Endothelial cell of umbilical vein (primary cell): ENCODE data around the gene CCDC183. TPM values are rescaled to one million over a fixed set of nuclear protein-coding genes. Genes with fewer than 3 reads are reported as not detected.

ENCODE experiments used
- BruUV-seq: library from RNA; stranded (reverse); fragments of 400-500 nt; replicated peaks from 2 replicates; lab custom pipeline; 2021; lab: Mats Ljungman, UMichigan
- CTCF ChIA-PET: fragments of 300-600, 350-600 bp; sonication (Branson Sonifier 250); formaldehyde crosslinking; loops from one replicate; lab custom pipeline; 2021; ENCODE audit warnings: antibody characterized with exemption, inconsistent platforms; lab: Charles Lee
- POLR2A ChIA-PET: fragments of 300-600, 350-600 bp; sonication (Branson Sonifier 250); formaldehyde crosslinking; loops from one replicate; lab custom pipeline; 2021; ENCODE audit warnings: antibody characterized with exemption, inconsistent platforms; lab: Charles Lee
- DNase-seq: peaks from one replicate; pipeline ENCODE4 v3.0.0-alpha.2; 2011; ENCODE audit warnings: low read depth, low spot score
- FAIRE-seq: peaks from 2 replicates; lab custom pipeline; 2011; peaks lifted over from hg19 to GRCh38; lab: Jason Lieb, UNC
- H2AFZ ChIP-seq: 2 replicates; pipeline ENCODE4 v1.6.0; 2012; ENCODE audit warnings: low read depth, low read length, control low read depth, inconsistent platforms
- H3K27ac ChIP-seq: 2 replicates; pipeline ENCODE4 v1.5.1; 2011; ENCODE audit warnings: low read depth, mild to moderate bottlenecking, control low read depth, low read length, moderate library complexity; ENCODE audit not compliant: insufficient read depth
- H3K27me3 ChIP-seq, 2 experiments: 2 replicates each; pipeline versions ENCODE4 v1.6.0 to v1.6.1; 2011; ENCODE audit warnings: low read length in 2 of 2, mixed read lengths in 1 of 2; ENCODE audit not compliant: control insufficient read depth in 2 of 2, insufficient read depth in 2 of 2
- H3K36me3 ChIP-seq, 2 experiments: 2 replicates in 1 of 2; 3 replicates in 1 of 2; pipeline ENCODE4 v1.5.1; 2011; ENCODE audit warnings: low read length in 2 of 2, mild to moderate bottlenecking in 1 of 2, moderate library complexity in 1 of 2; ENCODE audit not compliant: control insufficient read depth in 2 of 2, insufficient read depth in 2 of 2; ENCODE audit errors: extremely low read depth in 1 of 2
- H3K4me1 ChIP-seq: 3 replicates; pipeline ENCODE4 v1.5.1; 2011; ENCODE audit warnings: mild to moderate bottlenecking, low read length; ENCODE audit not compliant: control insufficient read depth, insufficient read depth; ENCODE audit errors: extremely low read depth
- H3K4me2 ChIP-seq: 2 replicates; pipeline ENCODE4 v1.6.1; 2011; ENCODE audit warnings: low read length, control low read depth, mixed read lengths; ENCODE audit not compliant: insufficient read depth
- H3K4me3 ChIP-seq, 3 experiments: fragments of 200-600 bp in 1 of 3; sonication (generic), shearing (Covaris generic) in 1 of 3; replicated peaks in 1 of 3; 2 replicates each; pipeline ENCODE4 v1.5.1; 2011 to 2016; ENCODE audit warnings: control low read depth in 3 of 3, low read length in 3 of 3, mild to moderate bottlenecking in 2 of 3, inconsistent platforms in 1 of 3, low read depth in 1 of 3, moderate library complexity in 1 of 3; ENCODE audit not compliant: insufficient read depth in 1 of 3
- H3K79me2 ChIP-seq: 2 replicates; pipeline ENCODE4 v1.6.0; 2012; ENCODE audit warnings: low read length, inconsistent platforms; ENCODE audit not compliant: control insufficient read depth, insufficient read depth
- H3K9ac ChIP-seq: replicated peaks from 2 replicates; pipeline ENCODE3; 2011; ENCODE audit warnings: low read length, control low read depth; ENCODE audit not compliant: insufficient read depth; ENCODE audit errors: extremely low read depth
- H3K9me1 ChIP-seq: replicated peaks from 3 replicates; pipeline ENCODE4 v1.6.0; 2011; ENCODE audit warnings: mild to moderate bottlenecking, low read length; ENCODE audit not compliant: control insufficient read depth, insufficient read depth; ENCODE audit errors: extremely low read depth
- H3K9me3 ChIP-seq: replicated peaks from 2 replicates; pipeline ENCODE4 v1.5.1; 2012; ENCODE audit warnings: low read length, inconsistent platforms; ENCODE audit not compliant: control insufficient read depth, insufficient read depth
- H4K20me1 ChIP-seq: replicated peaks from 2 replicates; pipeline ENCODE3; 2011; ENCODE audit warnings: mild to moderate bottlenecking, low read length; ENCODE audit not compliant: control insufficient read depth, insufficient read depth; ENCODE audit errors: extremely low read depth
- EZH2 ChIP-seq: IDR thresholded peaks from 2 replicates; pipeline ENCODE4 v1.6.1; 2012; ENCODE audit warnings: borderline replicate concordance, low read depth, mild to moderate bottlenecking, moderate library complexity, low read length, inconsistent platforms; ENCODE audit not compliant: severe bottlenecking
- FOS ChIP-seq: IDR thresholded peaks from 2 replicates; pipeline ENCODE4 v1.6.1; 2011; ENCODE audit warnings: mild to moderate bottlenecking, low read length, moderate library complexity, borderline replicate concordance; ENCODE audit not compliant: insufficient read depth
- GATA2 ChIP-seq: IDR thresholded peaks from 2 replicates; pipeline ENCODE4 v1.7.0; 2011; ENCODE audit warnings: low read depth, mild to moderate bottlenecking, moderate library complexity, mixed read lengths, low read length; ENCODE audit not compliant: insufficient read length, insufficient read depth
- JUN ChIP-seq: IDR thresholded peaks from 2 replicates; pipeline ENCODE4 v1.6.1; 2011; ENCODE audit warnings: borderline replicate concordance, low read depth; ENCODE audit not compliant: insufficient read length, insufficient read depth
- MYC ChIP-seq: IDR thresholded peaks from one replicate; pipeline ENCODE4 v1.6.1; 2011; ENCODE audit warnings: mild to moderate bottlenecking, low read depth, low read length
- POLR2A ChIP-seq: IDR thresholded peaks from 2 replicates; pipeline ENCODE4 v1.6.1; 2012; ENCODE audit warnings: low read depth, mild to moderate bottlenecking, control low read depth, low read length
- POLR2AphosphoS5 ChIP-seq: IDR thresholded peaks from 2 replicates; pipeline ENCODE4 v1.6.1; 2012; ENCODE audit warnings: low read depth, mild to moderate bottlenecking, control low read depth, low read length, moderate library complexity; ENCODE audit not compliant: insufficient read depth
- dilution Hi-C: fragments of 300-500 bp; cut with MboI; formaldehyde crosslinking; loops from one replicate; pipeline ENCODE4 v1.15.0; 2019; ENCODE audit warnings: low sequenced_read_pairs; ENCODE audit not compliant: extremely low pct_ligation_motif_present
- intact Hi-C: fragments of 100-400 bp; cut with micrococcal nuclease; formaldehyde crosslinking; loops from one replicate; pipeline ENCODE4 v1.10.0; 2022
- polyA plus RNA-seq, 4 experiments: library from polyadenylated mRNA; depleted of rRNA in 3 of 4; stranded (reverse) in 3 of 4; unstranded in 1 of 4; fragments of >200 nt; gene quantifications; 2 replicates each; pipeline versions ENCODE4 v1.2.1 to v1.2.3, GENCODE V29; 2011 to 2012; ENCODE audit warnings: missing spikeins in 1 of 4
- total RNA-seq: library from RNA; stranded (reverse); gene quantifications from 2 replicates; pipeline ENCODE4 v1.2.3, GENCODE V29; 2021
- TF ChIP-seq, protein P1 (sequence below), 2 donors: IDR thresholded peaks; 1 replicate in 1 of 2; 2 replicates in 1 of 2; pipeline ENCODE4 v1.5.1; 2011; ENCODE audit warnings: low read length in 2 of 2, mild to moderate bottlenecking in 2 of 2, moderate library complexity in 2 of 2, control low read depth in 1 of 2, inconsistent platforms in 1 of 2, low read depth in 1 of 2; ENCODE audit not compliant: insufficient read depth in 1 of 2; ENCODE audit errors: extremely low read depth in 1 of 2
- TF ChIP-seq, protein P2 (sequence below): IDR thresholded peaks from 2 replicates; pipeline ENCODE4 v1.6.1; 2011; ENCODE audit not compliant: insufficient read depth, insufficient read length

Gene CCDC183
- total and polyA plus RNA-seq, 2 donors (not counting 3 experiments of a cell fraction or from before 2014, with no cell fraction given): 0.50 TPM; not detected in 1

GRCh38 chr9:136849960-136850865, 54.1 kb downstream of the CCDC183 start:
- Histone ChIP-seq H3K4me1 (peaks cover 10% of the 10 kb centered on the region), H3K27ac (no peak overlapping the region), H3K36me3 (no peaks in the 10 kb centered on the region), H3K27me3 (peaks cover 8 to 18% of the 10 kb centered on the region in 2 experiments), H3K9me1 (no peaks in the 10 kb centered on the region), H3K9ac (peak overlapping the region; percentile 32), H3K79me2 (no peaks in the 10 kb centered on the region), H2AFZ (no peak overlapping the region), H4K20me1 (no peaks in the 10 kb centered on the region), H3K4me3 (peak overlapping the region in 2 of 3 experiments; percentile 44 to 90), H3K4me2 (peak overlapping the region; percentile 49), H3K9me3 (no peaks in the 10 kb centered on the region)
- ChIA-PET CTCF (no interaction called here), POLR2A (no interaction called here)
- dilution Hi-C loops: no loop called here
- DNase-seq (no peak), FAIRE-seq (no peak)
- BruUV-seq: TSS peak; percentile 62
- intact Hi-C loops: loop anchor here (1.0 to 5.0 kb wide), 4 partner anchors 16 to 95 kb away; partner anchors contain the start of genes C8G, EDF1, FBXW5 and TMEM141
- TF ChIP-seq POLR2AphosphoS5 (no peak), JUN (no peak), FOS (no peak), POLR2A (no peak), MYC (no peak), EZH2 (no peak), GATA2 (no peak)
- TF ChIP-seq, protein P1, sequence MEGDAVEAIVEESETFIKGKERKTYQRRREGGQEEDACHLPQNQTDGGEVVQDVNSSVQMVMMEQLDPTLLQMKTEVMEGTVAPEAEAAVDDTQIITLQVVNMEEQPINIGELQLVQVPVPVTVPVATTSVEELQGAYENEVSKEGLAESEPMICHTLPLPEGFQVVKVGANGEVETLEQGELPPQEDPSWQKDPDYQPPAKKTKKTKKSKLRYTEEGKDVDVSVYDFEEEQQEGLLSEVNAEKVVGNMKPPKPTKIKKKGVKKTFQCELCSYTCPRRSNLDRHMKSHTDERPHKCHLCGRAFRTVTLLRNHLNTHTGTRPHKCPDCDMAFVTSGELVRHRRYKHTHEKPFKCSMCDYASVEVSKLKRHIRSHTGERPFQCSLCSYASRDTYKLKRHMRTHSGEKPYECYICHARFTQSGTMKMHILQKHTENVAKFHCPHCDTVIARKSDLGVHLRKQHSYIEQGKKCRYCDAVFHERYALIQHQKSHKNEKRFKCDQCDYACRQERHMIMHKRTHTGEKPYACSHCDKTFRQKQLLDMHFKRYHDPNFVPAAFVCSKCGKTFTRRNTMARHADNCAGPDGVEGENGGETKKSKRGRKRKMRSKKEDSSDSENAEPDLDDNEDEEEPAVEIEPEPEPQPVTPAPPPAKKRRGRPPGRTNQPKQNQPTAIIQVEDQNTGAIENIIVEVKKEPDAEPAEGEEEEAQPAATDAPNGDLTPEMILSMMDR (IDR thresholded peaks at IDR 0.05; ENCODE audit: extremely low read depth in 1 of 2, insufficient read depth in 1 of 2, low read depth in 1 of 2, low read length in 2 of 2): no peak
- TF ChIP-seq, protein P2, sequence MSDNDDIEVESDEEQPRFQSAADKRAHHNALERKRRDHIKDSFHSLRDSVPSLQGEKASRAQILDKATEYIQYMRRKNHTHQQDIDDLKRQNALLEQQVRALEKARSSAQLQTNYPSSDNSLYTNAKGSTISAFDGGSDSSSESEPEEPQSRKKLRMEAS: no peak
